Sigmoid colon (tissue), 4 donors: ENCODE measurements around the gene MAU2.

Experiments used
- EP300 ChIP-seq, 4 donors: sonication (generic); formaldehyde crosslinking; IDR thresholded peaks; one replicate each; pipeline ENCODE4 v1.6.1; 2017; ENCODE audit warnings: antibody characterized with exemption in 4 of 4
- POLR2A ChIP-seq, 2 donors: fragments of 450-650 bp; IDR thresholded peaks; one replicate each; pipeline ENCODE4 v1.6.1; 2016; ENCODE audit warnings: antibody characterized with exemption in 2 of 2, mild to moderate bottlenecking in 2 of 2, moderate library complexity in 2 of 2
- POLR2AphosphoS5 ChIP-seq, 4 donors: sonication (generic); formaldehyde crosslinking; IDR thresholded peaks; one replicate each; pipeline ENCODE4 v1.6.1; 2017; ENCODE audit warnings: antibody characterized with exemption in 4 of 4
- TF ChIP-seq, protein P1 (sequence below), 4 experiments: fragments of 450-650 bp in 3 of 4; fragments of 200-600 bp in 1 of 4; IDR thresholded peaks; one replicate each; pipeline ENCODE4 v1.5.1; 2016 to 2019; ENCODE audit warnings: antibody characterized with exemption in 4 of 4, mild to moderate bottlenecking in 3 of 4, moderate library complexity in 2 of 4

DNA sequence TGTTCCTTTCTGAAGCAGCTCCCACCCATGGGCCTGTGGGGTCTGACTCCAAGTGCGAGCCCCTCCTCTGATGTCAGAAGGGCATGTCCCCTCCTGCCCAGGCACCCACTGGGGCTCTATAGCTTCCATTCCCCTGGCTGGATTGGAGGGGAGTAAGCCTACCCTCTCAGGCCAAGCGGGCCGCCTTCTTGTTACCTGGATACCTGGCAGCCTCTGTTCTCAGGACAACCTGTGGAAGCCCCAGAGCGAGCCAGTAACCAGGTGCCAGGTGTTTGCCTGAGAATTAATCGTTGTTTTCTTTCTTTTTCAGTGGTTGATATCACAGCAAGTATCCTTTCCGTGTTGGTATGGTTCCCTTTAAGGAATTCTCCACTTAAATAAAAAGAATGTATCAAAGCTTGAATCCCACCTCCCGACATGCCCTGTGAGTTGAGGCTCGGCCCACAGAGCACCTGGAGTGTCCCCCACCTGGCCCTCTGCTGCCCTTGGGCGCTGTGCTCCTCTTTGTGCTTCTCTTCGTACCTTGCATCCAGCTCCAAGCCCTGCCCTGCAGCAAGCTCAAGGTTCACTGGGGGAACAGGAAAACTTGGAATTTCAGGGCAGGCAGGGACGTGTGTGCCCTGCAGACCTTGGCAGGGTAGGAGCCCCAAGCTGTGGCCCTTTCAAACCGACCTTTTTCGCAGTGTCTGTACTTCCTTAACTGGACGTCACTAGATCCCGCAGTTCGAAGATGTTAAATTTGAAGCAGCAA, 15.0 kb downstream of the MAU2 start:
- TF ChIP-seq, protein P1, sequence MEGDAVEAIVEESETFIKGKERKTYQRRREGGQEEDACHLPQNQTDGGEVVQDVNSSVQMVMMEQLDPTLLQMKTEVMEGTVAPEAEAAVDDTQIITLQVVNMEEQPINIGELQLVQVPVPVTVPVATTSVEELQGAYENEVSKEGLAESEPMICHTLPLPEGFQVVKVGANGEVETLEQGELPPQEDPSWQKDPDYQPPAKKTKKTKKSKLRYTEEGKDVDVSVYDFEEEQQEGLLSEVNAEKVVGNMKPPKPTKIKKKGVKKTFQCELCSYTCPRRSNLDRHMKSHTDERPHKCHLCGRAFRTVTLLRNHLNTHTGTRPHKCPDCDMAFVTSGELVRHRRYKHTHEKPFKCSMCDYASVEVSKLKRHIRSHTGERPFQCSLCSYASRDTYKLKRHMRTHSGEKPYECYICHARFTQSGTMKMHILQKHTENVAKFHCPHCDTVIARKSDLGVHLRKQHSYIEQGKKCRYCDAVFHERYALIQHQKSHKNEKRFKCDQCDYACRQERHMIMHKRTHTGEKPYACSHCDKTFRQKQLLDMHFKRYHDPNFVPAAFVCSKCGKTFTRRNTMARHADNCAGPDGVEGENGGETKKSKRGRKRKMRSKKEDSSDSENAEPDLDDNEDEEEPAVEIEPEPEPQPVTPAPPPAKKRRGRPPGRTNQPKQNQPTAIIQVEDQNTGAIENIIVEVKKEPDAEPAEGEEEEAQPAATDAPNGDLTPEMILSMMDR (IDR thresholded peaks at IDR 0.05): no peak
- TF ChIP-seq EP300 (IDR thresholded peaks at IDR 0.05) (no peak), POLR2A (IDR thresholded peaks at IDR 0.05) (no peak), POLR2AphosphoS5 (IDR thresholded peaks at IDR 0.05) (no peak)
